ENCODE measurements around the gene APOBEC3A. TPM values are rescaled to one million over a fixed set of nuclear protein-coding genes. Genes with fewer than 3 reads are reported as not detected.

The APOBEC3A gene
- polyA plus RNA-seq, 2 donors = 2.5 to 5.6 TPM

GRCh38 chr22:38927033-38927781, 30.2 kb upstream of the APOBEC3A start:
- WGBS, 2 donors = 10 to 11% methylated on average over 38 to 39 of the region's 39 CpGs
- Histone ChIP-seq H3K27ac (ENCODE audit: low read depth in 2 of 2, low read length in 1 of 2) (peak overlapping the region in 1 of 2 donors; percentile 47), H3K36me3 (ENCODE audit: control insufficient read depth in 2 of 2, insufficient read depth in 2 of 2, low read length in 1 of 2) (no peaks in the 10 kb centered on the region), H3K4me1 (ENCODE audit: control insufficient read depth in 2 of 2, insufficient read depth in 2 of 2, low read length in 1 of 2) (peaks cover 0 to 6% of the 10 kb centered on the region in 2 donors), H3K27me3 (ENCODE audit: control insufficient read depth in 1 of 2, insufficient read depth in 2 of 2, low read length in 2 of 2) (no peaks in the 10 kb centered on the region), H3K4me3 (ENCODE audit: low read depth in 1 of 2, low read length in 2 of 2) (peak overlapping the region in 1 of 2 donors; percentile 16), H3K9me3 (ENCODE audit: control insufficient read depth in 2 of 2, insufficient read depth in 1 of 2, low read depth in 1 of 2, low read length in 1 of 2) (no peaks in the 10 kb centered on the region)

DNA sequence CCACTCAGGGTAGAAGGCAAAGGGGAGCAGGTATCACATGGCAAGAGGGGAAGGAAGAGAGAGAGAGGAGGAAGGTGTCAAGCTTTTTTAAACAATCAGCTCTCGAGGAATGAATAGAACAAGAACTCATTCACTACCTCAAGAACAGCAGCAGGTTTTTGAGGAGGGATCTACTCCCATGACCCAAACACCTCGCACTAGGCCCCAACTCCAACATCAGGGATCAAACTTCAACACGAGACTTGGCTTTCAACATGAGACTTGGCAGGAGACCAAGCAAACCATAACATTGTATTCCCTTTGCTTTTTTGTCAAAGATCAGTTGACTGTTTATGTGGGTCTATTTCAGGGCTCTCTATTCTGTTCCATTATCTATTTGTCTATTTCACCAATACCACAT, 26.9 kb upstream of the APOBEC3A start:
- 51 to 72% methylated on average over 3 of the region's 3 CpGs for WGBS, 2 donors
- no peaks in the 10 kb centered on the region for H3K9me3 ChIP-seq (ENCODE audit: control insufficient read depth in 2 of 2, insufficient read depth in 1 of 2, low read depth in 1 of 2, low read length in 1 of 2)
- H3K4me1 ChIP-seq (ENCODE audit: control insufficient read depth in 2 of 2, insufficient read depth in 2 of 2, low read length in 1 of 2) = peaks cover 2% of the 10 kb centered on the region in 2 donors
- no peaks in the 10 kb centered on the region for H3K27me3 ChIP-seq (ENCODE audit: control insufficient read depth in 1 of 2, insufficient read depth in 2 of 2, low read length in 2 of 2)
- H3K27ac ChIP-seq (ENCODE audit: low read depth in 2 of 2, low read length in 1 of 2) = no peak overlapping the region
- no peak overlapping the region for H3K4me3 ChIP-seq (ENCODE audit: low read depth in 1 of 2, low read length in 2 of 2)
- no peaks in the 10 kb centered on the region for H3K36me3 ChIP-seq (ENCODE audit: control insufficient read depth in 2 of 2, insufficient read depth in 2 of 2, low read length in 1 of 2)

GRCh38 chr22:38935023-38935422, 22.4 kb upstream of the APOBEC3A start:
- H3K36me3 ChIP-seq (ENCODE audit: control insufficient read depth in 2 of 2, insufficient read depth in 2 of 2, low read length in 1 of 2) = no peaks in the 10 kb centered on the region
- no peaks in the 10 kb centered on the region for H3K27me3 ChIP-seq (ENCODE audit: control insufficient read depth in 1 of 2, insufficient read depth in 2 of 2, low read length in 2 of 2)
- 35 to 42% methylated on average over 8 of the region's 8 CpGs for WGBS, 2 donors
- H3K27ac ChIP-seq (ENCODE audit: low read depth in 2 of 2, low read length in 1 of 2) = no peak overlapping the region
- no peak overlapping the region for H3K4me3 ChIP-seq (ENCODE audit: low read depth in 1 of 2, low read length in 2 of 2)
- peaks cover 2% of the 10 kb centered on the region in 2 donors for H3K4me1 ChIP-seq (ENCODE audit: control insufficient read depth in 2 of 2, insufficient read depth in 2 of 2, low read length in 1 of 2)
- H3K9me3 ChIP-seq (ENCODE audit: control insufficient read depth in 2 of 2, insufficient read depth in 1 of 2, low read depth in 1 of 2, low read length in 1 of 2) = no peaks in the 10 kb centered on the region

DNA sequence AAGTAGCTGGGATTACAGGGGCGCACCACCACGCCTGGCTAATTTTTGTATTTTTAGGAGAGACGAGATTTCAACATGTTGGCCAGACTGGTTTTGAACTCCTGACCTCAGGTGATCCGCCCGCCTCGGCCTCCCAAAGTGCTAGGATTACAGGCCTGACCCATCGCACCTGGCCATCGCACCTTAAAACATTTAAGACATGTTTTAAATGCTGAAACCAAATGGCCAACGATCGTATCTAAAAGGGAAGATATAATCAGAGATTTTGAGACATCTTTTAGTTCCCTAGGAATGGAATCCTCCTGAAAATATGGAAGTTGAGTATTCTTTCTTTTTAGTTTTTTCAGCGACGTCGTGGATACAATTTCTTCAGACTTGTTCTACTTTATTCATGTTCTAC, 21.8 kb upstream of the APOBEC3A start:
- no peak overlapping the region for H3K4me3 ChIP-seq (ENCODE audit: low read depth in 1 of 2, low read length in 2 of 2)
- no peak overlapping the region for H3K27ac ChIP-seq (ENCODE audit: low read depth in 2 of 2, low read length in 1 of 2)
- no peaks in the 10 kb centered on the region for H3K9me3 ChIP-seq (ENCODE audit: control insufficient read depth in 2 of 2, insufficient read depth in 1 of 2, low read depth in 1 of 2, low read length in 1 of 2)
- peaks cover 2% of the 10 kb centered on the region in 2 donors for H3K4me1 ChIP-seq (ENCODE audit: control insufficient read depth in 2 of 2, insufficient read depth in 2 of 2, low read length in 1 of 2)
- 83 to 89% methylated on average over 13 of the region's 13 CpGs for WGBS, 2 donors
- no peaks in the 10 kb centered on the region for H3K27me3 ChIP-seq (ENCODE audit: control insufficient read depth in 1 of 2, insufficient read depth in 2 of 2, low read length in 2 of 2)
- no peaks in the 10 kb centered on the region for H3K36me3 ChIP-seq (ENCODE audit: control insufficient read depth in 2 of 2, insufficient read depth in 2 of 2, low read length in 1 of 2)

GRCh38 chr22:38936562-38936961, 20.8 kb upstream of the APOBEC3A start:
- 81 to 83% methylated on average over 17 of the region's 17 CpGs for WGBS, 2 donors
- H3K9me3 ChIP-seq (ENCODE audit: control insufficient read depth in 2 of 2, insufficient read depth in 1 of 2, low read depth in 1 of 2, low read length in 1 of 2) = no peaks in the 10 kb centered on the region
- H3K36me3 ChIP-seq (ENCODE audit: control insufficient read depth in 2 of 2, insufficient read depth in 2 of 2, low read length in 1 of 2) = no peaks in the 10 kb centered on the region
- H3K27ac ChIP-seq (ENCODE audit: low read depth in 2 of 2, low read length in 1 of 2) = no peak overlapping the region
- H3K4me3 ChIP-seq (ENCODE audit: low read depth in 1 of 2, low read length in 2 of 2) = no peak overlapping the region
- peaks cover 2% of the 10 kb centered on the region in 2 donors for H3K4me1 ChIP-seq (ENCODE audit: control insufficient read depth in 2 of 2, insufficient read depth in 2 of 2, low read length in 1 of 2)
- H3K27me3 ChIP-seq (ENCODE audit: control insufficient read depth in 1 of 2, insufficient read depth in 2 of 2, low read length in 2 of 2) = no peaks in the 10 kb centered on the region

DNA sequence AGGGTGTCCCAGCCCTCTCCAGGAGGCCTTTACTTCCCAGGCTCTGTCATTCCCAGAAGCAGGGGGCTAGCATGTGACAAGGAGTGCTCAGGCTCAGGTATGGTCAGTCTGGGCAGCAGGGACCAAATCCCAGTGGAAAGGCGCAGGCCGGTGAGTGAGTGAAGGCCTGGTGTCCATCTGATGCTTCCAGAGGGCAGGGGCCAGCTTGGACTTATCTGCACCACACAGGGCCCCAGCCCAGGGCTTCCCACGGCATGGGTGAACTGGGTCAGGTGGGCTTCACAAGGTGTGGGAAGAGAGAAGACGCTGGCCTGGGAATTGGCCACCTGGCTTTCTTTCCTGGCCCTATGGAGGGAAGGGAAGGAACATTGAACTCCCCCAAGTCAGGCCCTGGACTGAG, 20.4 kb upstream of the APOBEC3A start:
- Histone ChIP-seq H3K27me3 (ENCODE audit: control insufficient read depth in 1 of 2, insufficient read depth in 2 of 2, low read length in 2 of 2) (no peaks in the 10 kb centered on the region), H3K4me3 (ENCODE audit: low read depth in 1 of 2, low read length in 2 of 2) (no peak overlapping the region), H3K36me3 (ENCODE audit: control insufficient read depth in 2 of 2, insufficient read depth in 2 of 2, low read length in 1 of 2) (no peaks in the 10 kb centered on the region), H3K9me3 (ENCODE audit: control insufficient read depth in 2 of 2, insufficient read depth in 1 of 2, low read depth in 1 of 2, low read length in 1 of 2) (no peaks in the 10 kb centered on the region), H3K27ac (ENCODE audit: low read depth in 2 of 2, low read length in 1 of 2) (no peak overlapping the region), H3K4me1 (ENCODE audit: control insufficient read depth in 2 of 2, insufficient read depth in 2 of 2, low read length in 1 of 2) (peaks cover 2% of the 10 kb centered on the region in 2 donors)
- WGBS, 2 donors = 92 to 93% methylated on average over 4 of the region's 4 CpGs

DNA sequence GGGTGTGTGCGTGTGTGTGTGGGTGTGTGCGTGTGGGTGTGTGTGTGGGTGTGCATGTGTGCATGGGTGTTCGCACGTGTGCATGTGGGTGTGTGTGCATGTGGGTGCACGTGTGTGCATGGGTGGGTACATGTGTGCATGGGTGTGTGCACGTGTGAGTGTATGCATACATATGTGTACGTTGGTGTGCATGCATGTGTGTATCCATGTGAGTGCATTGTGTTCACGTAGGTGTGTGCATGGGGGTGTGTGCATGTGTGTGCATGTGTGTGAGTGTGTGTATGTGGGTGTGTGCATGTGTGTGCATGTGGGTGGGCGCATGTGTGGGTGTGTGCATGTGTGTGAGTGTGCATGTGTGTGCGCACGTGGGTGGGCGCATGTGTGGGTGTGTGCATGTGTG, 19.9 kb upstream of the APOBEC3A start:
- WGBS, 2 donors = 82 to 83% methylated on average over 12 of the region's 12 CpGs
- Histone ChIP-seq H3K36me3 (ENCODE audit: control insufficient read depth in 2 of 2, insufficient read depth in 2 of 2, low read length in 1 of 2) (no peaks in the 10 kb centered on the region), H3K27me3 (ENCODE audit: control insufficient read depth in 1 of 2, insufficient read depth in 2 of 2, low read length in 2 of 2) (no peaks in the 10 kb centered on the region), H3K4me3 (ENCODE audit: low read depth in 1 of 2, low read length in 2 of 2) (no peak overlapping the region), H3K27ac (ENCODE audit: low read depth in 2 of 2, low read length in 1 of 2) (no peak overlapping the region), H3K9me3 (ENCODE audit: control insufficient read depth in 2 of 2, insufficient read depth in 1 of 2, low read depth in 1 of 2, low read length in 1 of 2) (no peaks in the 10 kb centered on the region), H3K4me1 (ENCODE audit: control insufficient read depth in 2 of 2, insufficient read depth in 2 of 2, low read length in 1 of 2) (peaks cover 2% of the 10 kb centered on the region in 2 donors)

- no peaks in the 10 kb centered on the region for H3K9me3 ChIP-seq (ENCODE audit: control insufficient read depth in 2 of 2, insufficient read depth in 1 of 2, low read depth in 1 of 2, low read length in 1 of 2)
- no peak overlapping the region for H3K4me3 ChIP-seq (ENCODE audit: low read depth in 1 of 2, low read length in 2 of 2)
- H3K4me1 ChIP-seq (ENCODE audit: control insufficient read depth in 2 of 2, insufficient read depth in 2 of 2, low read length in 1 of 2) = peaks cover 2% of the 10 kb centered on the region in 2 donors
- no peaks in the 10 kb centered on the region for H3K36me3 ChIP-seq (ENCODE audit: control insufficient read depth in 2 of 2, insufficient read depth in 2 of 2, low read length in 1 of 2)
- 88 to 91% methylated on average over 11 of the region's 11 CpGs for WGBS, 2 donors
- H3K27me3 ChIP-seq (ENCODE audit: control insufficient read depth in 1 of 2, insufficient read depth in 2 of 2, low read length in 2 of 2) = no peaks in the 10 kb centered on the region
- H3K27ac ChIP-seq (ENCODE audit: low read depth in 2 of 2, low read length in 1 of 2) = no peak overlapping the region
These were observed 19.2 kb upstream of the APOBEC3A start for GRCh38 chr22:38938221-38938620.

- 88 to 89% methylated on average over 7 of the region's 7 CpGs for WGBS, 2 donors
- no peak overlapping the region for H3K4me3 ChIP-seq (ENCODE audit: low read depth in 1 of 2, low read length in 2 of 2)
- H3K36me3 ChIP-seq (ENCODE audit: control insufficient read depth in 2 of 2, insufficient read depth in 2 of 2, low read length in 1 of 2) = no peaks in the 10 kb centered on the region
- no peaks in the 10 kb centered on the region for H3K27me3 ChIP-seq (ENCODE audit: control insufficient read depth in 1 of 2, insufficient read depth in 2 of 2, low read length in 2 of 2)
- H3K27ac ChIP-seq (ENCODE audit: low read depth in 2 of 2, low read length in 1 of 2) = no peak overlapping the region
- H3K9me3 ChIP-seq (ENCODE audit: control insufficient read depth in 2 of 2, insufficient read depth in 1 of 2, low read depth in 1 of 2, low read length in 1 of 2) = no peaks in the 10 kb centered on the region
- H3K4me1 ChIP-seq (ENCODE audit: control insufficient read depth in 2 of 2, insufficient read depth in 2 of 2, low read length in 1 of 2) = peaks cover 2% of the 10 kb centered on the region in 2 donors
These were observed 18.5 kb upstream of the APOBEC3A start for GRCh38 chr22:38938925-38939324.

DNA sequence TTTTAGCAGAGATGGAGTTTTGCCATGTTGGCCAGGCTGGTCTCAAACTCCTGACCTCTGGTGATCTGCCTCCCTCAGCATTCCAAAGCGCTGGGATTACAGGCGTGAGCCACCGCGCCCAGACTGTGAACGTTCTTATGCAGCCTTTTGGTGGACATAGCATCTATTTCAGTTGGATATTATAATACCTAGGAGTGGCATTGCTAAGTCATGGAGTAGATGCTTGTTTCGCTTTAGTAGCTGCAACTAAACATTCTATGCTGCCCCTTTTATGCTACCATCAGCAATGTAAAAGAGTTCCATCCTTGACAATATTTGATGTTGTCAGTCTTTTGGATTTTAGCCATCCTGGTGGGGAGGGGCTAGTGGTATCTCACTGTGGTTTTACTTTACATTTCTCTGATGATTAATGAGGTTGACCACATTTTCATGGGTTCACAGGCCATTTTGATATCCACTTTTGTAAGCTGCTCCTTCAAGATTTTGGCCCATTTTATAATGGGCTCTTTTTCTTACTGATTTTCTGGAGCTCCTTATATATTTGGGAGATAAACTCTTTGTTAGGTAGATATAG, 16.5 kb upstream of the APOBEC3A start:
- no peak overlapping the region for H3K27ac ChIP-seq (ENCODE audit: low read depth in 2 of 2, low read length in 1 of 2)
- 86 to 89% methylated on average over 6 of the region's 6 CpGs for WGBS, 2 donors
- H3K36me3 ChIP-seq (ENCODE audit: control insufficient read depth in 2 of 2, insufficient read depth in 2 of 2, low read length in 1 of 2) = no peaks in the 10 kb centered on the region
- peaks cover 0 to 2% of the 10 kb centered on the region in 2 donors for H3K4me1 ChIP-seq (ENCODE audit: control insufficient read depth in 2 of 2, insufficient read depth in 2 of 2, low read length in 1 of 2)
- H3K4me3 ChIP-seq (ENCODE audit: low read depth in 1 of 2, low read length in 2 of 2) = no peak overlapping the region
- H3K9me3 ChIP-seq (ENCODE audit: control insufficient read depth in 2 of 2, insufficient read depth in 1 of 2, low read depth in 1 of 2, low read length in 1 of 2) = no peaks in the 10 kb centered on the region
- H3K27me3 ChIP-seq (ENCODE audit: control insufficient read depth in 1 of 2, insufficient read depth in 2 of 2, low read length in 2 of 2) = no peaks in the 10 kb centered on the region
